AG04450 (cell line): Measurements from ENCODE around the gene CEACAM1. TPM values are rescaled to one million over a fixed set of nuclear protein-coding genes. Genes with fewer than 3 reads are reported as not detected.
"Not testable (repeated sequence)": the region's sequence is repeated elsewhere in the genome, so short reads cannot be mapped to it uniquely, and the experiment has no call there.

ENCODE experiments used
- CTCF ChIA-PET: fragments of 300-600, 350-600 bp; formaldehyde crosslinking; extraction: SDS; loops from one replicate; lab custom pipeline; 2022; ENCODE audit warnings: antibody characterized with exemption, inconsistent platforms; lab: Charles Lee
- POLR2A ChIA-PET: fragments of 350-600 bp; formaldehyde crosslinking; extraction: SDS; loops from one replicate; lab custom pipeline; 2021; ENCODE audit warnings: antibody characterized with exemption, inconsistent platforms; lab: Yijun Ruan, JAX
- DNase-seq: peaks from one replicate; pipeline ENCODE4 v3.0.0-alpha.2; 2011; ENCODE audit warnings: low read depth, low spot score
- H3K27ac ChIP-seq: one replicate; pipeline ENCODE4 v1.5.1; 2012; ENCODE audit warnings: low read depth, low read length, control low read depth
- H3K27me3 ChIP-seq: one replicate; pipeline ENCODE4 v1.6.0; 2012; ENCODE audit warnings: low read length; ENCODE audit not compliant: control insufficient read depth, insufficient read depth
- H3K4me3 ChIP-seq: 2 replicates; pipeline ENCODE4 v1.5.1; 2011; ENCODE audit warnings: mild to moderate bottlenecking, low read depth, low read length, control low read depth
- H3K9me3 ChIP-seq: 2 replicates; pipeline ENCODE4 v1.5.1; 2012; ENCODE audit warnings: low read length; ENCODE audit not compliant: control insufficient read depth, insufficient read depth
- polyA plus RNA-seq: library from polyadenylated mRNA; depleted of rRNA; stranded (reverse); fragments of >200 nt; gene quantifications from 2 replicates; pipeline ENCODE4 v1.2.3, GENCODE V29; 2011
- TF ChIP-seq, protein P1 (sequence below): IDR thresholded peaks from 2 replicates; pipeline ENCODE4 v1.5.1; 2011; ENCODE audit warnings: low read depth, low read length, control low read depth, inconsistent platforms

Gene CEACAM1
- polyA plus RNA-seq, 1 experiment = not detected

DNA sequence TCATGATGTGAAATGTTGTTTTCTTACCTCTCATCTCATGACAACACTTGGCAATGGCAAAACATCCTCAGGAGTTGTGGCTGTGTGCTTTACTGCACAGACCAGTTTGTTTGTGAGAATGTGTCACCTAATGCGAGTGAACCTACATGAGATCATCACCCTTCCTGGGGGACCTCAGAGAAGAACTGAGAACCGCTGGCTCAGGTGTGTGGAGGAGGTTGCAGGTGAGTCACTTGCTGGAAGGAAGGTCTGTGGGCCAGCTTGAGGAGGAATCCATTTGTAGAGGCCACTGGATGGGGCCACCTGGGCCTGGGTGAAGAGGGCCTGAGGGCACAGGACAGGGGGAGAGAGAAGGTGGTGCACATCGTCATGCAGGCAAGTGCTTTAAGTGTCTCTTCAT, 3.0 kb upstream of the CEACAM1 start:
- TF ChIP-seq, protein P1, sequence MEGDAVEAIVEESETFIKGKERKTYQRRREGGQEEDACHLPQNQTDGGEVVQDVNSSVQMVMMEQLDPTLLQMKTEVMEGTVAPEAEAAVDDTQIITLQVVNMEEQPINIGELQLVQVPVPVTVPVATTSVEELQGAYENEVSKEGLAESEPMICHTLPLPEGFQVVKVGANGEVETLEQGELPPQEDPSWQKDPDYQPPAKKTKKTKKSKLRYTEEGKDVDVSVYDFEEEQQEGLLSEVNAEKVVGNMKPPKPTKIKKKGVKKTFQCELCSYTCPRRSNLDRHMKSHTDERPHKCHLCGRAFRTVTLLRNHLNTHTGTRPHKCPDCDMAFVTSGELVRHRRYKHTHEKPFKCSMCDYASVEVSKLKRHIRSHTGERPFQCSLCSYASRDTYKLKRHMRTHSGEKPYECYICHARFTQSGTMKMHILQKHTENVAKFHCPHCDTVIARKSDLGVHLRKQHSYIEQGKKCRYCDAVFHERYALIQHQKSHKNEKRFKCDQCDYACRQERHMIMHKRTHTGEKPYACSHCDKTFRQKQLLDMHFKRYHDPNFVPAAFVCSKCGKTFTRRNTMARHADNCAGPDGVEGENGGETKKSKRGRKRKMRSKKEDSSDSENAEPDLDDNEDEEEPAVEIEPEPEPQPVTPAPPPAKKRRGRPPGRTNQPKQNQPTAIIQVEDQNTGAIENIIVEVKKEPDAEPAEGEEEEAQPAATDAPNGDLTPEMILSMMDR = no peak
- DNase-seq = no peak
- peaks cover 16% of the 10 kb centered on the region for H3K27me3 ChIP-seq
- no peaks in the 10 kb centered on the region for H3K9me3 ChIP-seq
- H3K27ac ChIP-seq = no peak overlapping the region
- POLR2A ChIA-PET = no interaction called here
- CTCF ChIA-PET = interaction anchor here (1.1 to 4.7 kb wide), 4 partner anchors 31 to 163 kb away, joined by 3 to 44 read pairs (median 6); no protein-coding TSS in a partner anchor
- H3K4me3 ChIP-seq = no peak overlapping the region

DNA sequence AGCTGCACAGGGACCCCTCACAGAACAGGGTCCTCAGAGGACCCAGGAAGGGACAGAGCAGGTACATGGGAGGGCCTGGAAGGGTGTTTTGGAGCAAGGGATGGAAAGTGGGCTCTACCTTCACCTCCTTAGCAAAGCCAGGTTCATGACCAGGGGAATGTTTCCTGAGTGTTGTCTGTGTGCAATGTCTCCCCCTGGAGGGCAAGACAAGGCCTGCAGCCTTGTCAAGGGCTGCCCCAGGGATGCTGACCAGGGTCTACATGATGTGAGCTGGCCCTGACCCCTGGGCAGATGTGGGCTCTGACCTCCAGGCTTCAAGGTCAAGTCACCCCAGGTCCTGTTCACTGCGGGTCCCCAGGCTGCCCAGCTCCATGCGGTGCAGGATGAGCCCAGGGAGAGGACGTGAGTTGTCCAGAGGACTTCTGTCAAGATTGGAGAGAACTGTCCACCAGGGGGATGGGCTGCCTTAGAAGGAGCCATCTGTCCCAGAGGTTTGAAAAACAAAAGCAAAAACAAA, 1.0 kb upstream of the CEACAM1 start:
- CTCF ChIA-PET = interaction anchor here (0.6 to 4.7 kb wide), 15 partner anchors 9 to 444 kb away, joined by 3 to 44 read pairs (median 5); no protein-coding TSS in a partner anchor
- peaks cover 16% of the 10 kb centered on the region for H3K27me3 ChIP-seq
- H3K9me3 ChIP-seq = no peaks in the 10 kb centered on the region
- no peak for DNase-seq
- H3K4me3 ChIP-seq = no peak overlapping the region
- TF ChIP-seq, protein P1 = peak; percentile 87
- POLR2A ChIA-PET = no interaction called here
- H3K27ac ChIP-seq = no peak overlapping the region

DNA sequence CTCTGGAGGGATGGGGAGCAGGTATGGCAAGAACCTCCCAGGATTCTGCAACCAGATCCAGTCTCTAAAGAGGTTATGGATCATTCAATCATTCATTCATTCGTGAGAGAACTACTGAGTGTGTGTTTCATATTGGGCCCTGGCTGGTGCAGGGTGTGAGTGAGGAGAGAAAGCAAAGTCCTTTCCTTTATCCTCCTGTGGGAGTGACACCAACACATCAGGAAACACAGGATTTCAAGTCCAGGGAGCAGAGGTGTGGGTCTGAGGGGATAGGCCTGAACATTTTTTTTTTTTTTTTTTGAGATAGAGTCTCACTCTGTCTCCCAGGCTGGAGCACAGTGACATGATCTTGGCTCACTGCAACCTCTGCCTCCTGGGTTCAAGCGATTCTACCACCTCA, 3.3 kb downstream of the CEACAM1 start:
- CTCF ChIA-PET = no interaction called here
- no peak overlapping the region for H3K4me3 ChIP-seq
- no peak for DNase-seq
- no peak overlapping the region for H3K27ac ChIP-seq
- POLR2A ChIA-PET = no interaction called here
- no peaks in the 10 kb centered on the region for H3K9me3 ChIP-seq
- peaks cover 20% of the 10 kb centered on the region for H3K27me3 ChIP-seq
- TF ChIP-seq, protein P1 = no peak

DNA sequence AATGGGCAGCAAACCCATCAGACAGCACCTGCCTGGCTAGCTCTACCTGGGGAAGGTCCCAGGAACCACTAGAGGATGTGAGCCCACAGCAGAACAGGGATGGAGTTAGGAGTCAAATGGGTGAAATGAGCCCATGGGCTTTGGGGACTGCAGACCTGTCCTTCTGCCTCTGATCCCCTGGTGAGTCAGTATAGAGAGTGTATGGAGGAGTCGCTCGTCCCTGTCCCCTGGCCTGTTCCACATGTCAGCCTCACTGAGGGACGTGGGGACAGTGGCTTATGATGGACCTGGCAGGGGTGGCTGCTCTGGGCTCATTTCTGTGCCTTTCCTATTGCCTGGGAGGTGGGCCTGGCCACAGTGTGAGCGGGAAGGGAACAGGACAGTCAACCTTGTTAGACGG, 4.0 kb downstream of the CEACAM1 start:
- TF ChIP-seq, protein P1 = no peak
- Histone ChIP-seq H3K4me3 (no peak overlapping the region), H3K9me3 (no peaks in the 10 kb centered on the region), H3K27ac (no peak overlapping the region), H3K27me3 (peaks cover 20% of the 10 kb centered on the region)
- ChIA-PET CTCF (interaction anchor here (0.6 kb wide), 1 partner anchor 1320 kb away, joined by 3 read pairs; no protein-coding TSS in a partner anchor), POLR2A (no interaction called here)
- DNase-seq = no peak

- CTCF ChIA-PET, H3K4me3 ChIP-seq, H3K27ac ChIP-seq, DNase-seq, H3K9me3 ChIP-seq, POLR2A ChIA-PET, H3K27me3 ChIP-seq: not testable (repeated sequence)
These were observed 6.0 kb downstream of the CEACAM1 start for GRCh38 chr19:42522262-42522661.
